NCI-H2081 (cell line): ENCODE measurements around the gene PRAMEF10.
"Not testable (repeated sequence)": the region's sequence is repeated elsewhere in the genome, so short reads cannot be mapped to it uniquely, and the experiment has no call there.

Experiments
- DNase-seq, 2 experiments: peaks; one replicate each; lab custom pipeline; 2025; lab: John Stamatoyannopoulos, UW

The PRAMEF10 gene

GRCh38 chr1:12898170-12898569, at the start of gene PRAMEF10:
Gene PRAMEF10 (minus strand): TSS chr1:12898270. CDS start chr1:12895847, 2,423 bp downstream.
- not testable (repeated sequence) for DNase-seq

GRCh38 chr1:12947480-12947879, 49.4 kb upstream of the PRAMEF10 start, which contains the start of gene PRAMEF6:
Gene PRAMEF6 (minus strand): TSS chr1:12947580. CDS start chr1:12942518, 5,062 bp downstream.
- not testable (repeated sequence) for DNase-seq

GRCh38 chr1:12924368-12924767, 26.3 kb upstream of the PRAMEF10 start:
- not testable (repeated sequence) for DNase-seq

GRCh38 chr1:12921749-12922148, 23.7 kb upstream of the PRAMEF10 start:
- DNase-seq = not testable (repeated sequence)

- DNase-seq = not testable (repeated sequence)
Measured at GRCh38 chr1:12916310-12916709, 18.2 kb upstream of the PRAMEF10 start, which contains the start of gene PRAMEF7. Gene PRAMEF7 (plus strand): TSS chr1:12916610. CDS start chr1:12917693, 1,083 bp downstream.

- not testable (repeated sequence) for DNase-seq
Measured at GRCh38 chr1:12903793-12904572, 5.9 kb upstream of the PRAMEF10 start.

- DNase-seq = not testable (repeated sequence)
Measured at GRCh38 chr1:12899186-12899585, 1.1 kb upstream of the PRAMEF10 start.

- DNase-seq = not testable (repeated sequence)
Measured at GRCh38 chr1:12886101-12886500, 12.0 kb downstream of the PRAMEF10 start, which contains the start of gene PRAMEF4. Gene PRAMEF4 (minus strand): TSS chr1:12886201. CDS start chr1:12883394, 2,807 bp downstream.

GRCh38 chr1:12878453-12878852, 19.6 kb downstream of the PRAMEF10 start:
- not testable (repeated sequence) for DNase-seq

- not testable (repeated sequence) for DNase-seq
Measured at GRCh38 chr1:12863131-12863880, 34.8 kb downstream of the PRAMEF10 start.

GRCh38 chr1:12856786-12857185, 41.3 kb downstream of the PRAMEF10 start, which contains the start of gene PRAMEF2:
Gene PRAMEF2 (plus strand): TSS chr1:12857086. CDS start chr1:12859010, 1,924 bp downstream.
- DNase-seq = not testable (repeated sequence)

- no peak for DNase-seq
Measured at GRCh38 chr1:12851779-12852178, 46.3 kb downstream of the PRAMEF10 start.

GRCh38 chr1:12848620-12849019, 49.5 kb downstream of the PRAMEF10 start, which contains the start of gene HNRNPCL1:
Gene HNRNPCL1 (minus strand): TSS chr1:12848720. CDS start chr1:12848289, 431 bp downstream.
- DNase-seq = not testable (repeated sequence)
